ENCODE data around the gene RASL11A.

GRCh38 chr13:27259831-27260230 lies 10.8 kb upstream of the RASL11A start:
- TF ChIP-seq TAF1 (IDR thresholded peaks at IDR 0.05; ENCODE audit: borderline replicate concordance, low read depth, low read length): no peak
- peak; percentile 58; the same call in 1 of the 2 replicates for TF ChIP-seq POLR2A (IDR thresholded peaks at IDR 0.05; ENCODE audit: low read depth, low read length)
- peak; percentile 58; the same call in 1 of the 2 replicates for TF ChIP-seq POLR2AphosphoS5 (IDR thresholded peaks at IDR 0.05; ENCODE audit: low read depth, low read length)

Data from GM12892 (cell line).